Cerebellar cortex (tissue), 1 donor: ENCODE measurements around the gene TMEM91.

Experiments used
- DNase-seq: peaks from one replicate; pipeline ENCODE4 v3.0.0-alpha.2; 2015; ENCODE audit warnings: low spot score

The TMEM91 gene

DNA sequence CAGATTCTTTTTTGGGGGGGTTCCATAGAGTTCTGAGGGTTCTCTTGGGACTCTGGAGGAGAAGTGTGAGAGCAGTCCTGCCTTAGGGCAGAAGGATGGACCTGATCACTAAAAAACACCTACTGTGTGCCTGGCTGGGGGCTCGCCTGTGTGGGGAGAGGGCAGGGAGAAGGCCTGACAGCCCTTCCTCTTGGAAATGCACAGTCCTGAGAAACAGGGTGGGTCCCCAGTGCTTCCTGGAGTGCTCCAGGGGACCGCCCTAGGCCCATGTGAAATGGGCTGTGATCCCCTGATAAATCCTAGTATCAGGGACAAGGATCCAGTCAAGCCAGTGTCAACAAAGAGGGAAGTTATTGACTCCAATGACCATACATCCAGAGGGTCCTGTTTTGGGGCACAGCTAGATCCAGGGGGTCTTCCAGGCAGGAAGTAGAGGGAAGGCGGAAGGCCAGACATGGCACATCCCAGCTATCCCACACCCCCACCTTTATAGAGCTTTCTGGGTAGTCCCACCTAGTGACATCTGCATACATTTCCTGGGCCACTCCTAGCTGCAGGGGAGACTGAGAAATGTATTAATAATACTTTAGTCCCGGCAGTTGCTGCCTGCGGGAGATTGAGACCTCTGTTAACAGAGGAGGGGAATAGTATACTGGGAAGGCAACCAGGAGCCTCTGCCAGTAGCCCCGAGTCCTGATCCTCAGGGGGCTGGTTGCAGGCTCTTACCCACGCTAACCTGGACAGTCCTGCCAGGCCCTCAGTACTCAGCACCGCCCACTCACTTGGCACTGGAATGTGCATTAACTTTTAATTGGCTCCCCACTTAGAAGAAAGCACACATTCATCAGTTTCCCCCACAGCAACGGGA, 35.0 kb downstream of the TMEM91 start:
- DNase-seq: no peak

DNA sequence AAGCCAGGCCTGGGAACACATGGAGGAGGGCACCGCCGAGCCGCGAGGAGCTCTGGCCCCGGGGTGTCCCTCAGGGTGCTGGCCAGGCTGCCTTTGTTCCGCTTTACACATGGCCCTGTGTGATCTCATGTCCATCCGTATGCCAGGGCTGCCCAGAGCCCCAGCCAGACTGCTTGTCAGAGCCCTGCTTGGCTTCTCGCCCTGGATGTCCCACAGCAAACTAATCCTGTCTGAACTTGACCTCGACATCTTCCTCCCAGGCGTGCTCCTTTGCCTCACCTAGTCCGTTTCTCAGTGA, 35.6 kb downstream of the TMEM91 start:
- peak; percentile 48 for DNase-seq

DNA sequence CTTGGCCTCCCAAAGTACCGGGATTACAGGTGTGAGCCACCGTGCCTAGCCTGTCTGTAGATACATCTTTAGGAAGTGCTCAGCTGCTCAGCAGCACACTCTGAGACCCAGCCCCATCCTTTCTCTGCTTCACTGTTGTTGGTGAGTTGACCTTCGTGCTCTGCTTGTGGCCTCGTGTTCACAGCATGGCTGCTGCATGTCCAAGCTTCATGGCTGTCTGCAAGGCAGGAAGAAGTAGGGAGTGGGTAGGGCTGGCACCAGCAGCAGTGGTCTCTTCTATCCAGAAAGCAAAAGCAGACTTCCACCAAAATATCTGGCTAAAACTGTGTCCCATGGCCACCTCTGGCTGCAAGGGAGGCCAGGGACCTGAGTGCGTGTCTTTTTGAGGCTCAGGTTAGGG, 36.6 kb downstream of the TMEM91 start:
- DNase-seq: no peak

GRCh38 chr19:41413947-41414346, 37.6 kb downstream of the TMEM91 start:
- DNase-seq: no peak

- DNase-seq: no peak
Measured at GRCh38 chr19:41414461-41414860, 38.1 kb downstream of the TMEM91 start.

DNA sequence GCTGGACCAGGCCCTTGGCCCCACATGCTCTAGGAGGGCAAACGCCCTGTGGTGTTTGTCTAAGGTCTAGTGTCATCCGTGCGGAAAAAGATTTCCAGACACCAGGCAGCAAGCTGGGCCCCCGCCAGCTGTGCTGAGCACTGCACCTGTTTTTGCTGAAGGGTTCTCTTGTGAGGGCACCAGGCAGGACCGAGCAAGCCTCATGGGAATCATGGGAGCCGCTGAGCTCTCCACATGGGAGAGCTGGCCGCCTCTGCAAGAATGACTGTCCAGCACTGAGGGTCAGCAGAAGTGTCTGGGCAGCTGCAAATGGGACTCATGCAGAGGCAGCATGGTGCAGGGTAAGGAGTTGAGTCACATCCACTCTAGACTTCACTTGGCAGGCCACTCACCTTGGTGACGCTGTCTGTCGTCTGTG, 38.8 kb downstream of the TMEM91 start:
- no peak for DNase-seq

DNA sequence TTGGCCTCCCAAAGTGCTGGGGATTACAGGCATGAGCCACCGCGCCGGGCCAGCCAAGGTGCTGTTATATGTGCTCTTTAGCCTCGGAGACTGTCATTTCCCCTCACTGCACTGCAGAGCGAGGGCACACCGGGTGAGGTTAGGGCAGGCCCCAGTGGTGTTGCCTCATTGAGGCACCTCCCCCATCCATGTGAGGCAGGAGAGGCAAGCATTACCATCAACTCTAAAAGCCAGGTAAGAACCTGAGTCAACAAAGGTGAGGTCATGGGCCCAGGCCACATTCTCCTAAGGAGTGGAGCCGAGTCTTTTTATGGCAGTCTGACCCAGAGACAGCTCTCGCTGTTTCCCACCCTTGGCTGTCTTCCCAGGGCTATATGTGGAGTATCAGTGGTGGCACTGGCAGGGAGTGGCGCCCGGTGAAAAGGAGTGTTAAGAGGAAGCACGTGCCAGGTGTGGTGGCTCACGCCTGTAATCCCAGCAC, 39.9 kb downstream of the TMEM91 start:
- DNase-seq: no peak

DNA sequence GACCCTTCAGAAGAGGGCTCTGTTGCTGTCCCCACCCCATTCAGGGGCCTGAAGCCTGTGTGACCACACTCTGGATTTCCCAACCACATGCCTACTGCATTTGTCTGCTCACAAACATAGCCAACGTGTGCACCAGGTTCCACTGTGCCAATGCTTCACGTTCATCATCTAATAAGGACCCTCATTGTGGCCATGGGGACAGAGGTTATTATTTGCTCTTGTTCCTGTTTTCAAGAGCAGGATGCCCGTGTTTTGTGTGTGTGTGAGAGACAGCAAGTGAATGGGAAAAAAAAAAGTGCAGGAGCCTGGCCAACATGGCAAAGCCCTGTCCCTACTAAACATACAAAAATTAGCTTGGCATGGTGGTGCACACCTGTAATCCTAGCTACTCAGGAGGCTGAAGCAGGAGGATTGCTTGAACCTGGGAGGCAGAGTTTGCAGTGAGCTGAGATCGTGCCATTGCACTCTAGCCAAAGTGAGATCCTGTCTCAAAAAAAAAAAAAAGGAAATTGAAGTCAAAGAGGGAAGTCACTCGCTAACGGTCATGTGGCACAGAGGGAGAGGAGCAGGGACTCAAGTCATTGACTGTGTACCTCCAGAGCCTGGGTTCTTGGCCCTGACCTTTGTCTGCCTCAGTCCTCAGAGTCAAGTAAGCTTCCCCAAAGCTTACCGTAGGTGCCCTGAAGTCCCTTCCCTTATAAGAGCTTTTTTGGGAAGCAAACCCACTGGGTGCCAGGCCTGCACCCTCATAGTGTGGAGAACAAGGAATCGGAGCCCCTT, 44.0 kb downstream of the TMEM91 start:
- DNase-seq: no peak

DNA sequence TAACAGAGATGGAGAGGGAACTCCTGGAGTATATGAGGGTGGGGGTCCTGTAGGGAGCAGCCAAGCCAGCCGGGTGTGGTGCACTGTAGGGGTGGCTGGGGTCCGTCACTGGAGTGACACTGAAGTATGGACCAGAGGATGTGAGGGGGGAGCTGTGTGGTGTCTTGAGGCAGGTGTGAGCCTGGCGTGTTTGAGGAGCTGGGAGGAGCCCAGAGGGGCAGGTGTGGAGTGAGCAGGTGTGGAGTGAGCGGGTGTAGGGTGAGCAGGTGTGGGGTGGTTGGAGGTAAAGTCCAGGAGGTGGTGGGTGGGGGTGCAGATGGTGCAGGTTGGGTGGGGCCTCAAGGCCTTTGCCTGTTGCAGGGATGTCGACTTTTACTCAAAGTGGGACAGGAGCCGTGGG, 45.0 kb downstream of the TMEM91 start:
- DNase-seq: no peak

DNA sequence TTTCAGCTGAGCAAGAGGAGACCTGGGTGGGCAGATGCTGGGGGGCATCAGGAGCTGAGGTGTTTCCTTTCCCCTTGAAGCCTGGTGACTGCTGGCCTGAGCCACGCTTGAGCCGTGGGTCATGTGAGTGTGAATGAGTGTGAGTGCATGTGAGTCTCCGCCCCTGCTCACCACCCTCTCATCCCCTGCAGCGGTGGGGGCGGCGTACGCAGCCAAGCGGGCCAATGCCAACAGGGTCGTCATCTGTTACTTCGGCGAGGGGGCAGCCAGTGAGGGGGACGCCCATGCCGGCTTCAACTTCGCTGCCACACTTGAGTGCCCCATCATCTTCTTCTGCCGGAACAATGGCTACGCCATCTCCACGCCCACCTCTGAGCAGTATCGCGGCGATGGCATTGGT, 45.6 kb downstream of the TMEM91 start:
- no peak for DNase-seq

DNA sequence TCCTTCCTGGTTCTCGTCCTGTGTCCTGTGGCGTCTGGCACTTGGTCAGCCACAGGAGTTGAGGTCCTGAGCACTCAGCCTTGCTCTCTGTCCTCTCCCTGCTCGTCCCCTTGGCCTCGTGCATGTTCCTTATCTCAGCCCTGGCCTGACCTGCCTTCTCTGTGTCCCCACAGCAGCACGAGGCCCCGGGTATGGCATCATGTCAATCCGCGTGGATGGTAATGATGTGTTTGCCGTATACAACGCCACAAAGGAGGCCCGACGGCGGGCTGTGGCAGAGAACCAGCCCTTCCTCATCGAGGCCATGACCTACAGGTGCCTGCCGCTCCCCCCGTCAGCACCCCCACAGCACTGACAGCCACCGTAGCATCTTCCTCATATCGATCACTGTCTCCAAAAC, 46.1 kb downstream of the TMEM91 start:
- no peak for DNase-seq

GRCh38 chr19:41422955-41423354, 46.6 kb downstream of the TMEM91 start:
- DNase-seq: no peak

DNA sequence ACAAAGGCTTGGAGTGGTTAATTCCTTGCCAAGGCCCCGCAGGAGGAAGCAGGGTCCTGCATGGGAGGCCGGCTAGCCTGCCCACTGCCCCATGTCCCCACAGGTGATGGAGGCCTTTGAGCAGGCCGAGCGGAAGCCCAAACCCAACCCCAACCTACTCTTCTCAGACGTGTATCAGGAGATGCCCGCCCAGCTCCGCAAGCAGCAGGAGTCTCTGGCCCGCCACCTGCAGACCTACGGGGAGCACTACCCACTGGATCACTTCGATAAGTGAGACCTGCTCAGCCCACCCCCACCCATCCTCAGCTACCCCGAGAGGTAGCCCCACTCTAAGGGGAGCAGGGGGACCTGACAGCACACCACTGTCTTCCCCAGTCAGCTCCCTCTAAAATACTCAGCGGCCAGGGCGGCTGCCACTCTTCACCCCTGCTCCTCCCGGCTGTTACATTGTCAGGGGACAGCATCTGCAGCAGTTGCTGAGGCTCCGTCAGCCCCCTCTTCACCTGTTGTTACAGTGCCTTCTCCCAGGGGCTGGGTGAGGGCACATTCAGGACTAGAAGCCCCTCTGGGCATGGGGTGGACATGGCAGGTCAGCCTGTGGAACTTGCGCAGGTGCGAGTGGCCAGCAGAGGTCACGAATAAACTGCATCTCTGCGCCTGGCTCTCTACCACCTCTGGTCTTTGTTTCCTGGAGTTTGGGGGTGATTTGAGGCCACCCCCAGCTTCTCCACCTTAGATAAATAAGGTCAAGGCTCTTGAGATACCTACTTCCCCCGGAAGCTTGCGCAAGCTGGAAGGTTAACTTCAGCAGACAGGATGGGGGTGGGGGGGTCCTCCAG, 48.2 kb downstream of the TMEM91 start:
- DNase-seq: no peak

GRCh38 chr19:41425174-41426115, 49.1 kb downstream of the TMEM91 start:
- DNase-seq: no peak

- no peak for DNase-seq
Measured at GRCh38 chr19:41426116-41426841, 49.9 kb downstream of the TMEM91 start.

DNA sequence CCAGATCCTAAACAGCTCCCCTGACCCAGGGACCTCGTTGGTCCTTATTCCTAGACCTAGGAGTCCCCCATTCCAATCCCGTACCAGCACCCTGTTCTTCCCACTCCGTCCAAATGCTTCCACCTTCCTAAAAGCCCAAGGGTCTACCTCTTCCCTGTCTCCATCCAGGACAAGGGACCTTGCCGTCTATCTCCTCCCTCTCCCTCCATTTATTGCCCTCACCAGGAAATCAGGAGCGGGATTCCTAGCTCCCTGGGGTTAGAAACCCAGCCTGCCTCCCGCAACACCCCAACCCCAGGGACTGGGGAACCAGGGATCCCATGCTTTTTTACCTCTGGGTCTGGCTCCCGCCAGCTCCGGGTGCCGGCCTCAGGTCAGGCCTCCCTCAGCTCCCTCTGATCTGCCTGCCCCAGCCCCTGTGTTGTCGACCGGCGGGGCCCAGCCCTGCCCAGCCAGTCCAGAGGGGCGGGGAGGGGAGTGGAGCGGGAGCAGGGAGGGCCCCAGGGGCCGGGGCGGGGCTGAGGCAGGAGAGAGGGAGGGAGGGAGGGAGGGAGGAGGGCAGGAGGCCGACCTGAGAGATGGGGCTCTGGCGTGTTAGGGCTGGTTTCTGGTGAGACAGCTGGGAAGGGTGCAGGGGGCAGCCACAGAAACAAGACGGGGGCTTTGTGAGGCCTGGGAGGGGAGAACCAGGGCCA, 50.8 kb downstream of the TMEM91 start, which contains the start of gene B3GNT8:
Gene B3GNT8, minus strand, starts transcription at position 423 of the 695 bp plus-strand sequence. CDS start 596 bp downstream, outside the sequence.
- DNase-seq: peak; percentile 36

GRCh38 chr19:41427647-41428480, 51.5 kb downstream of the TMEM91 start:
- peak; percentile 13 for DNase-seq

GRCh38 chr19:41428481-41428859, 52.1 kb downstream of the TMEM91 start:
- DNase-seq: no peak

GRCh38 chr19:41430922-41431321, 54.6 kb downstream of the TMEM91 start:
- no peak for DNase-seq
